A549 (cell line): ENCODE results near the gene NPRL2. TPM values are rescaled to one million over a fixed set of nuclear protein-coding genes. Genes with fewer than 3 reads are reported as not detected.
"Not testable (repeated sequence)": the region's sequence is repeated elsewhere in the genome, so short reads cannot be mapped to it uniquely, and the experiment has no call there.

Experiments
- ATAC-seq, 2 experiments: fragments of 200-7000 bp in 1 of 2; fragments of >200 bp in 1 of 2; cut with Nextera tagmentation in 1 of 2; cut with Tn5 transposase in 1 of 2; 3 replicates each; pipeline versions ENCODE4 v1.8.0 to v1.9.1; 2018 to 2020; ENCODE audit warnings: mild to moderate bottlenecking in 1 of 2, moderate library complexity in 1 of 2
- CTCF ChIA-PET: fragments of 300-600 bp; sonication (Branson Sonifier 250); formaldehyde crosslinking; extraction: SDS; loops from one replicate; lab custom pipeline; 2021; ENCODE audit warnings: antibody characterized with exemption, inconsistent platforms; lab: Yijun Ruan, JAX
- POLR2A ChIA-PET: fragments of 350-600 bp; formaldehyde crosslinking; extraction: SDS; loops from one replicate; lab custom pipeline; 2021; ENCODE audit warnings: antibody characterized with exemption, inconsistent platforms; lab: Yijun Ruan, JAX
- DNase-seq, 2 experiments: peaks; one replicate each; pipeline versions ENCODE4 v3.0.0 to v3.0.0-alpha.2; 2011 to 2016; ENCODE audit warnings: low read depth in 1 of 2, low spot score in 1 of 2
- FAIRE-seq: peaks from 2 replicates; lab custom pipeline; 2011; peaks lifted over from hg19 to GRCh38; lab: Jason Lieb, UNC
- H3K27ac ChIP-seq, 2 experiments: fragments of >200 bp; sonication (Bioruptor Twin); formaldehyde crosslinking; 3 replicates each; pipeline ENCODE4 v1.5.1; 2016 to 2017
- H3K4me1 ChIP-seq: fragments of >200 bp; sonication (Bioruptor Twin); formaldehyde crosslinking; 3 replicates; pipeline ENCODE4 v1.6.1; 2016
- H3K4me2 ChIP-seq: fragments of >200 bp; sonication (Bioruptor Twin); formaldehyde crosslinking; 3 replicates; pipeline ENCODE4 v1.6.1; 2016
- H3K4me3 ChIP-seq: fragments of >200 bp; sonication (Bioruptor Twin); formaldehyde crosslinking; 3 replicates; pipeline ENCODE4 v1.5.1; 2016
- H3K9me3 ChIP-seq: fragments of >200 bp; sonication (Bioruptor Twin); formaldehyde crosslinking; 3 replicates; pipeline ENCODE4 v1.6.1; 2016
- BHLHE40 ChIP-seq: IDR thresholded peaks from 2 replicates; pipeline ENCODE4 v1.6.1; 2012; ENCODE audit warnings: low read depth, low read length, inconsistent platforms
- CBX2 ChIP-seq: fragments of 200-600 bp; sonication (generic); IDR thresholded peaks from 2 replicates; pipeline ENCODE4 v1.6.1; 2016; ENCODE audit warnings: low read depth, mild to moderate bottlenecking, borderline replicate concordance
- EHF ChIP-seq: fragments of 250-450 bp; sonication (Bioruptor Pico); IDR thresholded peaks from 2 replicates; pipeline ENCODE4 v1.5.0; 2020; ENCODE audit warnings: mild to moderate bottlenecking
- EP300 ChIP-seq, 2 experiments: fragments of >200 bp; sonication (Bioruptor Twin); formaldehyde crosslinking; IDR thresholded peaks; 2 replicates in 1 of 2; 3 replicates in 1 of 2; pipeline ENCODE4 v1.6.1; 2016 to 2017
- FOSB ChIP-seq: fragments of 250-450 bp; sonication (Bioruptor Pico); IDR thresholded peaks from 2 replicates; pipeline ENCODE4 v1.5.0; 2020; ENCODE audit warnings: mild to moderate bottlenecking, moderate library complexity
- FOSL2 ChIP-seq, 2 experiments: fragments of 450-650 bp in 1 of 2; fragments of >200 bp in 1 of 2; sonication (Bioruptor Twin) in 1 of 2; formaldehyde crosslinking; IDR thresholded peaks; 2 replicates each; pipeline versions ENCODE4 v1.5.0 to v1.6.1; 2016 to 2020; ENCODE audit warnings: mild to moderate bottlenecking in 1 of 2, moderate library complexity in 1 of 2
- GATA3 ChIP-seq: IDR thresholded peaks from 2 replicates; pipeline ENCODE4 v1.6.1; 2012; ENCODE audit warnings: borderline replicate concordance
- HES2 ChIP-seq: fragments of >200 bp; sonication (Bioruptor Twin); formaldehyde crosslinking; IDR thresholded peaks from 2 replicates; pipeline ENCODE4 v1.6.1; 2016
- HMGXB4 ChIP-seq: fragments of 250-450 bp; sonication (Bioruptor Pico); IDR thresholded peaks from 2 replicates; pipeline ENCODE4 v1.5.0; 2021; ENCODE audit warnings: mild to moderate bottlenecking, moderate library complexity, borderline replicate concordance
- HOXB5 ChIP-seq: fragments of 250-450 bp; sonication (Bioruptor Pico); IDR thresholded peaks from 2 replicates; pipeline ENCODE4 v1.5.0; 2020; ENCODE audit warnings: mild to moderate bottlenecking, moderate library complexity
- JUNB ChIP-seq: fragments of >200 bp; sonication (Bioruptor Twin); formaldehyde crosslinking; IDR thresholded peaks from 2 replicates; pipeline ENCODE4 v1.6.1; 2016
- MYC ChIP-seq: IDR thresholded peaks from 2 replicates; pipeline ENCODE4 v1.6.1; 2012; ENCODE audit warnings: mild to moderate bottlenecking, inconsistent platforms, low read length, improper control_type of control experiment, borderline replicate concordance
- NR3C1 ChIP-seq: fragments of >200 bp; sonication (Bioruptor Twin); formaldehyde crosslinking; IDR thresholded peaks from 3 replicates; pipeline ENCODE4 v1.6.1; 2017
- PHF8 ChIP-seq: fragments of 200-600 bp; sonication (generic); IDR thresholded peaks from 2 replicates; pipeline ENCODE4 v1.6.1; 2016; ENCODE audit warnings: low read depth, mild to moderate bottlenecking, antibody characterized with exemption, moderate library complexity, borderline replicate concordance
- SMC3 ChIP-seq: fragments of >200 bp; sonication (Bioruptor Twin); formaldehyde crosslinking; IDR thresholded peaks from 3 replicates; pipeline ENCODE4 v1.6.1; 2018; ENCODE audit warnings: inconsistent platforms
- TFCP2L1 ChIP-seq: fragments of 250-450 bp; sonication (Bioruptor Pico); IDR thresholded peaks from 2 replicates; pipeline ENCODE4 v1.5.0; 2021; ENCODE audit warnings: mild to moderate bottlenecking
- TP53 ChIP-seq: fragments of 250-450 bp; sonication (Bioruptor Pico); IDR thresholded peaks from 2 replicates; pipeline ENCODE4 v1.5.0; 2021; ENCODE audit warnings: mild to moderate bottlenecking, moderate library complexity
- USF2 ChIP-seq: fragments of 450-650 bp; IDR thresholded peaks from 2 replicates; pipeline ENCODE4 v1.6.1; 2014; ENCODE audit warnings: antibody characterized with exemption
- ZC3H11A ChIP-seq: fragments of 450-650 bp; IDR thresholded peaks from 2 replicates; pipeline ENCODE4 v1.6.1; 2014; ENCODE audit warnings: antibody characterized with exemption, mild to moderate bottlenecking
- ZFP36 ChIP-seq: fragments of 450-650 bp; IDR thresholded peaks from 2 replicates; pipeline ENCODE4 v1.6.1; 2014; ENCODE audit warnings: borderline replicate concordance; ENCODE audit not compliant: partially characterized antibody
- ZNF302 ChIP-seq: fragments of 250-450 bp; sonication (Bioruptor Pico); IDR thresholded peaks from 2 replicates; pipeline ENCODE4 v1.9.0; 2021; ENCODE audit warnings: inconsistent platforms, mild to moderate bottlenecking, moderate library complexity
- WGBS: methylation state at CpG from one replicate; pipeline ENCODE4 v1.1.6; 2017; ENCODE audit errors: missing lambda C conversion rate; 5-methylcytosine and 5-hydroxymethylcytosine counted together
- polyA plus RNA-seq, 4 experiments: library from polyadenylated mRNA; depleted of rRNA in 3 of 4; stranded (reverse); fragments of >200 nt; fragmentation: RNase III in 1 of 4; extraction: RNeasy Plus Mini Kit Qiagen cat#74134 plus additional on column Dnase treatment in 1 of 4; gene quantifications; 2 replicates in 3 of 4; 3 replicates in 1 of 4; pipeline ENCODE4 v1.2.3, GENCODE V29; 2011 to 2017

Gene NPRL2
- polyA plus RNA-seq, 2 of the 4 experiments (the other 2 are of a cell fraction) = 19.5 to 19.9 TPM

- H3K4me3 ChIP-seq = no peak overlapping the region
- no peak overlapping the region for H3K27ac ChIP-seq
- ChIA-PET CTCF (interaction anchor here (0.6 to 2.8 kb wide), 3 partner anchors 10 to 14 kb away, joined by 3 to 17 read pairs (median 8); partner anchors contain the start of genes HYAL3, NAA80 and TUSC2), POLR2A (interaction anchor here (0.7 kb wide), 1 partner anchor 22 kb away, joined by 3 read pairs; the partner anchor contains the start of gene IFRD2)
- no peaks in the 10 kb centered on the region for H3K9me3 ChIP-seq
- peaks cover 25% of the 10 kb centered on the region for H3K4me1 ChIP-seq
- 96% methylated on average over 3 of the region's 3 CpGs for WGBS
- no peak for TF ChIP-seq GATA3
- no peak for TF ChIP-seq HES2
- TF ChIP-seq TP53 = no peak
- no peak for FAIRE-seq
- no peak overlapping the region for H3K4me2 ChIP-seq
- no peak for DNase-seq
- no peak for ATAC-seq
Observed at GRCh38 chr3:50314342-50314741, 36.2 kb downstream of the NPRL2 start.

GRCh38 chr3:50312041-50312440 is 38.5 kb downstream of the NPRL2 start:
- H3K27ac ChIP-seq, FAIRE-seq, H3K4me2 ChIP-seq, DNase-seq, H3K9me3 ChIP-seq, H3K4me3 ChIP-seq, ATAC-seq, POLR2A ChIA-PET, CTCF ChIA-PET: not testable (repeated sequence)
- H3K4me1 ChIP-seq = peaks cover 16% of the 10 kb centered on the region
- 93% methylated on average over 5 of the region's 32 CpGs for WGBS

GRCh38 chr3:50304601-50305000 is 46.0 kb downstream of the NPRL2 start:
- Histone ChIP-seq H3K27ac (no peak overlapping the region), H3K4me2 (no peak overlapping the region), H3K4me1 (peaks cover 20% of the 10 kb centered on the region), H3K4me3 (no peak overlapping the region), H3K9me3 (no peaks in the 10 kb centered on the region)
- ChIA-PET POLR2A (no interaction called here), CTCF (interaction anchor here (0.9 to 2.7 kb wide), 5 partner anchors 11 to 117 kb away, joined by 3 to 14 read pairs (median 4); no protein-coding TSS in a partner anchor)
- TF ChIP-seq CBX2 (no peak), EHF (CRISPR knock-in tag) (no peak), EP300 (IDR thresholded peaks at IDR 0.05) (no peak), HOXB5 (CRISPR knock-in tag) (no peak), FOSL2 (IDR thresholded peaks at IDR 0.05) (no peak), FOSL2 (CRISPR knock-in tag; IDR thresholded peaks at IDR 0.05) (no peak), ZFP36 (no peak), BHLHE40 (no peak), ZNF302 (CRISPR knock-in tag) (no peak), FOSB (CRISPR knock-in tag) (no peak), TFCP2L1 (CRISPR knock-in tag) (no peak), MYC (no peak), USF2 (no peak), NR3C1 (no peak), JUNB (no peak), HMGXB4 (CRISPR knock-in tag) (no peak), ZC3H11A (no peak), SMC3 (no peak), PHF8 (no peak)
- no peak for ATAC-seq
- FAIRE-seq = no peak
- no peak for DNase-seq
